Measurements from ENCODE around the gene ANKRD34A. TPM values are rescaled to one million over a fixed set of nuclear protein-coding genes. Genes with fewer than 3 reads are reported as not detected.
A peak's percentile ranks its signal among the peaks of the same experiment; 100 is the strongest.

ANKRD34A gene
- total and polyA plus RNA-seq, 2 donors from 2014 or later, result 0.37 to 0.76 TPM

GRCh38 chr1:145979746-145980456 lies 15.5 kb upstream of the ANKRD34A start:
- FAIRE-seq (no peak), DNase-seq (peak in 1 of 5 donors; percentile 58)
- Histone ChIP-seq H3K36me3 (ENCODE audit: control insufficient read depth in 2 of 3, insufficient read depth in 3 of 3, low read length in 3 of 3) (no peaks in the 10 kb centered on the region), H3K27ac (ENCODE audit: low read depth in 2 of 2, low read length in 2 of 2) (peak overlapping the region; percentile 92 to 94), H3K9me3 (ENCODE audit: control insufficient read depth in 2 of 3, insufficient read depth in 1 of 3, low read length in 3 of 3) (no peaks in the 10 kb centered on the region), H3K9ac (ENCODE audit: low read length in 3 of 3) (peak overlapping the region in 2 of 3 donors; percentile 34 to 49), H3K4me3 (ENCODE audit: low read length in 3 of 3) (peak overlapping the region; percentile 0 to 37 (median 30)), H3K4me1 (ENCODE audit: control insufficient read depth in 2 of 3, insufficient read depth in 2 of 3, low read depth in 1 of 3, low read length in 3 of 3) (peaks cover 20 to 49% (median 45%) of the 10 kb centered on the region in 3 donors), H3K27me3 (ENCODE audit: control insufficient read depth, insufficient read depth, low read length) (no peaks in the 10 kb centered on the region)
- intact Hi-C loops (cut with DNase I), result no loop called here
- no peak for TF ChIP-seq CTCF (IDR thresholded peaks at IDR 0.05; ENCODE audit: borderline replicate concordance, extremely low read depth, insufficient read depth)

DNA sequence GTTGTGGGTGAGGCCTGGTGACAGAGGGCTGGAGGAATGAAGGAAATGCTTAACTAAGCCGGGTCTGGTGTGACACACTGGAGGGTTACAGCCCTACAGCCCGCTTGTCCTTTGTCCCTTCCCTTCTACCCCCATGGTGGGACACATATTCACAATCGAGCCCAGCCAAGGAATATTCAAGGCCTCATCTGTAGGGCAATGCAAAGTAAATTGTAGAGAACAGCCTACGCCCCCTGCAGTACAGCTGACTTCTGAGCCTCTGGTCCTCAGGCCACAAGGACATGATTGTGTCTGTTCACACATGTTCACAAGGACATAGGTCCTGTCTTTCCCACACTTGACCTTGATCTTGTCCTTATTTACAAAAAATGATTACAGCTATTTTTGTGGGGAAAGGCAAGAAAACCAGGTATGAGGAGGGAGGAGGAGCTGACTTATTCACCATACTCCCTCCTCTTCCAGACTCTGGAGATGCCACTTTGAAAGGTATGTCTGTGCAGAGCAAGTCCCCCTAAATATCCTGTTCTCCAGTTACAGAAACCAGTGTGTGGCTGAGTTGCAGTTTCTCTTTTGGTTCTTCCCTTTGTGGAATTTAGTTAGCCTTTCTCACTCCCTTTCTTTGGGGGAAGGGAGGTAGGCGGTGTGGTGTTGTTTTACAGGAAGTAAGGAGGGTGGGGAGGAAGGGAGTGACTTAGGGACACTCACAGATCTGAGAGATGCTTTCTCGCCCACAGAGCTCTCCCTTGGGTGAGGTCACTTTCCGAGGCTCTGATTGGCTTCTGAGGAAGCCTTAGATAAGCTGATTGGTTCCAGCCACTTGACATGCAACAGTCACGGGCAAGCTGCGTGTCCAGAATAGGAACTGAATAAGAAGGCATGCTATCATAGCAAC lies 14.7 kb upstream of the ANKRD34A start:
- Histone ChIP-seq H3K9ac (ENCODE audit: low read length in 3 of 3) (peak overlapping the region; percentile 31 to 87 (median 63)), H3K9me3 (ENCODE audit: control insufficient read depth in 2 of 3, insufficient read depth in 1 of 3, low read length in 3 of 3) (no peaks in the 10 kb centered on the region), H3K4me1 (ENCODE audit: control insufficient read depth in 2 of 3, insufficient read depth in 2 of 3, low read depth in 1 of 3, low read length in 3 of 3) (peaks cover 20 to 46% (median 45%) of the 10 kb centered on the region in 3 donors), H3K27ac (ENCODE audit: low read depth in 2 of 2, low read length in 2 of 2) (peak overlapping the region; percentile 92 to 94), H3K27me3 (ENCODE audit: control insufficient read depth, insufficient read depth, low read length) (no peaks in the 10 kb centered on the region), H3K4me3 (ENCODE audit: low read length in 3 of 3) (peak overlapping the region; percentile 37 to 43 (median 39)), H3K36me3 (ENCODE audit: control insufficient read depth in 2 of 3, insufficient read depth in 3 of 3, low read length in 3 of 3) (no peaks in the 10 kb centered on the region)
- DNase-seq, result peak; percentile 95 to 100 (median 96)
- peak; percentile 45 for FAIRE-seq
- intact Hi-C loops (cut with DNase I), result no loop called here
- no peak for TF ChIP-seq CTCF (IDR thresholded peaks at IDR 0.05; ENCODE audit: borderline replicate concordance, extremely low read depth, insufficient read depth)

- TF ChIP-seq CTCF (IDR thresholded peaks at IDR 0.05; ENCODE audit: borderline replicate concordance, extremely low read depth, insufficient read depth), result no peak
- FAIRE-seq (no peak), DNase-seq (no peak)
- peak overlapping the region; percentile 31 to 87 (median 63) for H3K9ac ChIP-seq (ENCODE audit: low read length in 3 of 3)
- H3K27me3 ChIP-seq (ENCODE audit: control insufficient read depth, insufficient read depth, low read length), result no peaks in the 10 kb centered on the region
- H3K4me1 ChIP-seq (ENCODE audit: control insufficient read depth in 2 of 3, insufficient read depth in 2 of 3, low read depth in 1 of 3, low read length in 3 of 3), result peaks cover 20 to 45% (median 43%) of the 10 kb centered on the region in 3 donors
- peak overlapping the region; percentile 92 to 94 for H3K27ac ChIP-seq (ENCODE audit: low read depth in 2 of 2, low read length in 2 of 2)
- intact Hi-C loops (cut with DNase I), result no loop called here
- peak overlapping the region in 1 of 3 donors; percentile 43 for H3K4me3 ChIP-seq (ENCODE audit: low read length in 3 of 3)
- H3K36me3 ChIP-seq (ENCODE audit: control insufficient read depth in 2 of 3, insufficient read depth in 3 of 3, low read length in 3 of 3), result no peaks in the 10 kb centered on the region
- H3K9me3 ChIP-seq (ENCODE audit: control insufficient read depth in 2 of 3, insufficient read depth in 1 of 3, low read length in 3 of 3), result no peaks in the 10 kb centered on the region
Observed at GRCh38 chr1:145978471-145978853, 14.1 kb upstream of the ANKRD34A start.
